Lung (tissue), 12 donors: ENCODE data around the gene EFNA2. TPM values are rescaled to one million over a fixed set of nuclear protein-coding genes. Genes with fewer than 3 reads are reported as not detected.
"Not testable (repeated sequence)": the region's sequence is repeated elsewhere in the genome, so short reads cannot be mapped to it uniquely, and the experiment has no call there.

Experiments
- ATAC-seq: fragments of 200-7000 bp; cut with Tn5 transposase; one replicate; pipeline ENCODE4 v1.9.1; 2020; ENCODE audit warnings: moderate number of reproducible peaks; ENCODE audit not compliant: insufficient read depth, low FRiP score
- DNase-seq, 3 donors: peaks; one replicate each; pipeline ENCODE4 v3.0.0-alpha.2; 2013 to 2017
- H3K27ac ChIP-seq, 2 donors: one replicate each; pipeline ENCODE4 v1.5.1; 2013; ENCODE audit warnings: mild to moderate bottlenecking in 2 of 2, moderate library complexity in 2 of 2, control low read depth in 1 of 2, inconsistent platforms in 1 of 2, low read depth in 1 of 2, low read length in 1 of 2
- H3K27me3 ChIP-seq, 3 donors: one replicate each; pipeline ENCODE4 v1.5.1; 2013; ENCODE audit warnings: low read length in 2 of 3; ENCODE audit not compliant: control insufficient read depth in 3 of 3, insufficient read depth in 3 of 3
- H3K36me3 ChIP-seq, 4 donors: one replicate each; pipeline ENCODE4 v1.5.1; 2013; ENCODE audit warnings: low read length in 4 of 4, mild to moderate bottlenecking in 1 of 4, moderate library complexity in 1 of 4; ENCODE audit not compliant: control insufficient read depth in 4 of 4, insufficient read depth in 4 of 4
- H3K4me1 ChIP-seq, 5 donors: one replicate each; pipeline ENCODE4 v1.5.1; 2013; ENCODE audit warnings: low read length in 5 of 5, mild to moderate bottlenecking in 2 of 5, moderate library complexity in 1 of 5; ENCODE audit not compliant: control insufficient read depth in 5 of 5, insufficient read depth in 5 of 5
- H3K4me3 ChIP-seq: one replicate; pipeline ENCODE4 v1.5.1; 2013; ENCODE audit warnings: mild to moderate bottlenecking, control low read depth, moderate library complexity
- H3K9ac ChIP-seq, 2 donors: one replicate each; pipeline ENCODE4 v1.5.1; 2013; ENCODE audit warnings: low read length in 2 of 2, control low read depth in 1 of 2; ENCODE audit not compliant: insufficient read depth in 1 of 2
- H3K9me3 ChIP-seq, 4 donors: one replicate each; pipeline ENCODE4 v1.5.1; 2013; ENCODE audit warnings: low read length in 3 of 4, mild to moderate bottlenecking in 1 of 4, moderate library complexity in 1 of 4; ENCODE audit not compliant: control insufficient read depth in 4 of 4, insufficient read depth in 3 of 4
- CTCF ChIP-seq: IDR thresholded peaks from 2 replicates; pipeline ENCODE4 v1.5.1; 2012; ENCODE audit warnings: mild to moderate bottlenecking; ENCODE audit errors: control extremely low read depth, extremely low read depth
- WGBS, 2 donors: extraction: QIAGEN DNeasy Blood & Tissue Kit; methylation state at CpG; one replicate each; pipeline ENCODE4 v1.1.7; 2013; 5-methylcytosine and 5-hydroxymethylcytosine counted together
- polyA plus RNA-seq, 2 donors: library from polyadenylated mRNA; stranded (reverse); fragments of 200-250 nt; gene quantifications; one replicate each; pipeline ENCODE4 v1.2.1, GENCODE V29; 2013
- total RNA-seq, 2 donors: library from RNA; depleted of rRNA in 1 of 2; stranded (reverse); fragments of >200 nt in 1 of 2; gene quantifications; one replicate each; pipeline ENCODE4 v1.2.1, GENCODE V29; 2014 to 2021
- donor health status: control.
- donor health status: control.
- donor health status: Bipolar disorder and iron deficiency.
- donor health status: healthy.
- donor health status: DM: yes; HTN: yes; CAD: no.

The EFNA2 gene
- total and polyA plus RNA-seq, 4 donors, result 0.37 TPM; not detected in 3

- DNase-seq, result peak; percentile 78 to 84 (median 84)
- Histone ChIP-seq H3K9ac (no peak overlapping the region), H3K27ac (no peak overlapping the region), H3K4me1 (peaks cover 0 to 7% (median 0%) of the 10 kb centered on the region in 5 donors), H3K36me3 (no peaks in the 10 kb centered on the region), H3K4me3 (no peak overlapping the region), H3K27me3 (peaks cover 0 to 3% (median 2%) of the 10 kb centered on the region in 3 donors), H3K9me3 (no peaks in the 10 kb centered on the region)
- no peak for TF ChIP-seq CTCF
- 2 to 3% methylated on average over 63 to 66 of the region's 66 CpGs for WGBS, 2 donors
- ATAC-seq, result peak; percentile 41
Measured at GRCh38 chr19:1324806-1325567, 39.3 kb downstream of the EFNA2 start.

- H3K27ac ChIP-seq, result no peak overlapping the region
- TF ChIP-seq CTCF, result no peak
- H3K4me1 ChIP-seq, result peaks cover 0 to 7% (median 0%) of the 10 kb centered on the region in 5 donors
- no peak overlapping the region for H3K4me3 ChIP-seq
- H3K9ac ChIP-seq, result no peak overlapping the region
- no peaks in the 10 kb centered on the region for H3K9me3 ChIP-seq
- DNase-seq (no peak), ATAC-seq (no peak)
- H3K27me3 ChIP-seq, result peaks cover 0 to 4% (median 3%) of the 10 kb centered on the region in 3 donors
- WGBS, 2 donors, result 82 to 86% methylated on average over 37 to 38 of the region's 38 CpGs
- H3K36me3 ChIP-seq, result no peaks in the 10 kb centered on the region
Measured at GRCh38 chr19:1325568-1326294, 40.1 kb downstream of the EFNA2 start.

GRCh38 chr19:1327125-1327524, 41.5 kb downstream of the EFNA2 start:
- Histone ChIP-seq H3K27ac (no peak overlapping the region), H3K27me3 (peaks cover 0 to 5% (median 4%) of the 10 kb centered on the region in 3 donors), H3K4me3 (no peak overlapping the region), H3K9me3 (peaks cover 0 to 3% (median 0%) of the 10 kb centered on the region in 4 donors), H3K36me3 (no peaks in the 10 kb centered on the region), H3K4me1 (peaks cover 0 to 7% (median 0%) of the 10 kb centered on the region in 5 donors), H3K9ac (no peak overlapping the region)
- no peak for TF ChIP-seq CTCF
- ATAC-seq (no peak), DNase-seq (no peak)
- 73 to 81% methylated on average over 12 to 14 of the region's 14 CpGs for WGBS, 2 donors

GRCh38 chr19:1332208-1332607, 46.5 kb downstream of the EFNA2 start:
- not testable (repeated sequence) for H3K9me3 ChIP-seq, H3K4me3 ChIP-seq, H3K4me1 ChIP-seq, DNase-seq, H3K36me3 ChIP-seq, ATAC-seq, H3K9ac ChIP-seq, H3K27ac ChIP-seq, H3K27me3 ChIP-seq
- 58 to 69% methylated on average over 8 of the region's 8 CpGs for WGBS, 2 donors
